ENCODE data around the gene P2RY6.
A peak's percentile ranks its signal among the peaks of the same experiment; 100 is the strongest.

GRCh38 chr11:73324665-73325035, 52.5 kb downstream of the P2RY6 start:
- TF ChIP-seq POLR2A (IDR thresholded peaks at IDR 0.05; ENCODE audit: low read depth, low read length) (no peak), POLR2AphosphoS5 (IDR thresholded peaks at IDR 0.05; ENCODE audit: low read depth, low read length) (0 out of 2 replicates have a peak, but pooled peaks have one; percentile 8), TAF1 (IDR thresholded peaks at IDR 0.05; ENCODE audit: low read depth, low read length) (no peak), PAX5 (IDR thresholded peaks at IDR 0.05; ENCODE audit: insufficient read depth, low read length, severe bottlenecking) (no peak)
